Endothelial cell (in vitro differentiated cells): ENCODE results near the gene CREG1. TPM values are rescaled to one million over a fixed set of nuclear protein-coding genes. Genes with fewer than 3 reads are reported as not detected.
"Not testable (repeated sequence)": the region's sequence is repeated elsewhere in the genome, so short reads cannot be mapped to it uniquely, and the experiment has no call there.

Experiments
- DNase-seq: peaks from one replicate; pipeline ENCODE4 v3.0.0; 2021; ENCODE audit warnings: low spot score
- H3K27ac Mint-ChIP-seq: one replicate; pipeline ENCODE4 v1.8.0; 2021; ENCODE audit warnings: mixed read lengths, inconsistent platforms; ENCODE audit not compliant: unreplicated experiment
- H3K27me3 Mint-ChIP-seq: one replicate; pipeline ENCODE4 v1.8.0; 2021; ENCODE audit warnings: mild to moderate bottlenecking, moderate library complexity, mixed read lengths, inconsistent platforms; ENCODE audit not compliant: unreplicated experiment
- H3K36me3 Mint-ChIP-seq: one replicate; pipeline ENCODE4 v1.8.0; 2021; ENCODE audit warnings: mild to moderate bottlenecking, low read depth, mixed read lengths, inconsistent platforms; ENCODE audit not compliant: unreplicated experiment
- H3K4me1 Mint-ChIP-seq: one replicate; pipeline ENCODE4 v1.8.0; 2021; ENCODE audit warnings: mild to moderate bottlenecking, mixed read lengths, inconsistent platforms; ENCODE audit not compliant: unreplicated experiment
- H3K4me3 Mint-ChIP-seq: one replicate; pipeline ENCODE4 v1.8.0; 2021; ENCODE audit warnings: mild to moderate bottlenecking, mixed read lengths, inconsistent platforms; ENCODE audit not compliant: unreplicated experiment
- H3K9me3 Mint-ChIP-seq: one replicate; pipeline ENCODE4 v1.8.0; 2021; ENCODE audit warnings: mixed read lengths, inconsistent platforms; ENCODE audit not compliant: unreplicated experiment
- CTCF ChIP-seq: fragments of 200-600 bp; sonication (generic); IDR thresholded peaks from one replicate; pipeline ENCODE4 v1.5.0; 2021; ENCODE audit warnings: antibody characterized with exemption; ENCODE audit not compliant: unreplicated experiment
- total RNA-seq: library from RNA; stranded (reverse); fragmentation: NEBNext Ultra II Directional; extraction: Animal tissue kit (Norgen Biotek cat#: 25700); gene quantifications from one replicate; pipeline ENCODE4 v1.2.1, GENCODE V29; 2021; ENCODE audit not compliant: unreplicated experiment

The CREG1 gene
- total RNA-seq, 1 donor from 2014 or later: 22.2 TPM

GRCh38 chr1:167578939-167579521, 25.5 kb upstream of the CREG1 start:
- H3K27ac Mint-ChIP-seq: no peak overlapping the region
- no peak overlapping the region for H3K4me3 Mint-ChIP-seq
- no peaks in the 10 kb centered on the region for H3K9me3 Mint-ChIP-seq

DNA sequence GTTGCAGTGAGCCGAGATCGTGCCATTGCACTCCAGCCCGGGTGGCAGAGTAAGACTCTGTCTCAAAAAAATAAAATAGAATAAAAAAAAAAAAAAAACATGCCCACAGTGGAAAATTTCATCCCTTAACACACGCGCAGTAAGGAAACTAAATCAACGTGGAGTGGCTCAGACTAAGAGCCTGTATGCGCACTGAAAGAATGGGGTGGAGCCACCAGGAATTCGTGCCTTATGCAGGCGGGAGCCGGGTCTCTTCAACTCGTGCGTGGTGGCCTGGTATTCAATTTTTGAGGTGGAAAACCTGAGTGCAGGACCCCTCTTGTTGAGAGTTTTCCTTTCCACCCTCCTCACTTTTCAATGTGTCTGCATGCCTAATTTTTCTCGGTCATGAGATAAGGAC, 22.1 kb upstream of the CREG1 start:
- no peak for TF ChIP-seq CTCF
- Mint-ChIP-seq H3K36me3 (no peaks in the 10 kb centered on the region), H3K4me1 (peaks cover 7% of the 10 kb centered on the region), H3K27me3 (peaks cover 6% of the 10 kb centered on the region), H3K27ac (no peak overlapping the region), H3K9me3 (no peaks in the 10 kb centered on the region), H3K4me3 (no peak overlapping the region)
- DNase-seq: no peak

More at GRCh38 chr1:167578939-167579521, 25.5 kb upstream of the CREG1 start:
- TF ChIP-seq CTCF: no peak
- Mint-ChIP-seq H3K36me3 (no peaks in the 10 kb centered on the region), H3K27me3 (peaks cover 2% of the 10 kb centered on the region), H3K4me1 (peaks cover 14% of the 10 kb centered on the region)
- DNase-seq: no peak

GRCh38 chr1:167573035-167573434, 19.5 kb upstream of the CREG1 start:
- no peak overlapping the region for H3K27ac Mint-ChIP-seq
- no peaks in the 10 kb centered on the region for H3K4me1 Mint-ChIP-seq
- DNase-seq: no peak
- H3K9me3 Mint-ChIP-seq: no peaks in the 10 kb centered on the region
- peaks cover 6% of the 10 kb centered on the region for H3K27me3 Mint-ChIP-seq
- no peak for TF ChIP-seq CTCF
- no peak overlapping the region for H3K4me3 Mint-ChIP-seq
- H3K36me3 Mint-ChIP-seq: no peaks in the 10 kb centered on the region

- not testable (repeated sequence) for H3K4me3 Mint-ChIP-seq, H3K9me3 Mint-ChIP-seq
- H3K27ac Mint-ChIP-seq: peak overlapping the region; percentile 27
Measured at GRCh38 chr1:167570712-167571111, 17.1 kb upstream of the CREG1 start.

DNA sequence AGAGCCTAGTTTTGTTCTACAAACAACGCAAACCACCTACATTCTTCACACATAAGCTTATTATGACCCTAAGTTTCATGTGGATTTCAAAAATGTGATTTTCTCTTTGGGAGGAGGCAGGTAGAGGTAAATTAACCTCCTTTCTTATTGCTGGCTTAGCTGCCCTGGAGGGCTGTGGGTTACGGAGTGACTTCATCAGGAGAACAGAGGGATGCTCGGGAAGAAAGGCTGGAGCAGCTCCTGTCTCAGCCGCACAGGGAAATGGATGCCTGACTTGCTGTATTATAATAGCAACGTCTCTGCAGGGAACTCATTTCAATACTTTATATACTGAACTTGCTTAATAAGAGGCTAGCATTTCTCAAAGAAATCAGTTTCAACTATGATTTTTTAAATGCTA, 14.1 kb upstream of the CREG1 start:
- DNase-seq: no peak
- H3K27me3 Mint-ChIP-seq: peaks cover 3% of the 10 kb centered on the region
- no peak overlapping the region for H3K4me3 Mint-ChIP-seq
- H3K4me1 Mint-ChIP-seq: peaks cover 10% of the 10 kb centered on the region
- no peaks in the 10 kb centered on the region for H3K9me3 Mint-ChIP-seq
- H3K27ac Mint-ChIP-seq: no peak overlapping the region
- no peaks in the 10 kb centered on the region for H3K36me3 Mint-ChIP-seq
- no peak for TF ChIP-seq CTCF

More at GRCh38 chr1:167570712-167571111, 17.1 kb upstream of the CREG1 start:
- not testable (repeated sequence) for H3K4me1 Mint-ChIP-seq, H3K36me3 Mint-ChIP-seq, DNase-seq, H3K27me3 Mint-ChIP-seq
